ENCODE results near the gene TRIM5.
A peak's percentile ranks its signal among the peaks of the same experiment; 100 is the strongest.
"Not testable (repeated sequence)": the region's sequence is repeated elsewhere in the genome, so short reads cannot be mapped to it uniquely, and the experiment has no call there.

Gene TRIM5

GRCh38 chr11:5700421-5701054 lies 15.7 kb upstream of the TRIM5 start:
- Histone ChIP-seq H3K9me3 (ENCODE audit: control insufficient read depth, low read depth, low read length) (no peaks in the 10 kb centered on the region), H3K4me3 (ENCODE audit: low read length) (no peak overlapping the region), H3K36me3 (ENCODE audit: control insufficient read depth, low read depth, low read length) (peaks cover 28% of the 10 kb centered on the region), H3K4me1 (ENCODE audit: control insufficient read depth, low read depth, low read length) (no peaks in the 10 kb centered on the region), H3K27me3 (ENCODE audit: control insufficient read depth, insufficient read depth, low read length) (no peaks in the 10 kb centered on the region), H3K27ac (ENCODE audit: low read length) (no peak overlapping the region), H3K9ac (ENCODE audit: low read length) (no peak overlapping the region)

DNA sequence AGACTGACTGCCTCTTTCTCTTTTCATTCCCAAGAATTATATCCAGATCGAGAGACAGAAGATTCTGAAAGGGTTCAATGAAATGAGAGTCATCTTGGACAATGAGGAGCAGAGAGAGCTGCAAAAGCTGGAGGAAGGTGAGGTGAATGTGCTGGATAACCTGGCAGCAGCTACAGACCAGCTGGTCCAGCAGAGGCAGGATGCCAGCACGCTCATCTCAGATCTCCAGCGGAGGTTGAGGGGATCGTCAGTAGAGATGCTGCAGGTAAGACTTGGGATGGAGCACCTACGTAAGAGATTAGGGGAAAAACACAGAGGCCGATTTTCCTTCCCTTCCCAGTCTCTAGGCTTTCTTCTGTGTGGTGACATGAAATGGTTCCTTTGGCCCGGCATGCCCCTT lies 13.4 kb upstream of the TRIM5 start:
- no peak overlapping the region for H3K27ac ChIP-seq (ENCODE audit: low read length)
- H3K27me3 ChIP-seq (ENCODE audit: control insufficient read depth, insufficient read depth, low read length) = no peaks in the 10 kb centered on the region
- H3K9me3 ChIP-seq (ENCODE audit: control insufficient read depth, low read depth, low read length) = no peaks in the 10 kb centered on the region
- H3K4me1 ChIP-seq (ENCODE audit: control insufficient read depth, low read depth, low read length) = no peaks in the 10 kb centered on the region
- peaks cover 24% of the 10 kb centered on the region for H3K36me3 ChIP-seq (ENCODE audit: control insufficient read depth, low read depth, low read length)
- H3K9ac ChIP-seq (ENCODE audit: low read length) = no peak overlapping the region
- no peak overlapping the region for H3K4me3 ChIP-seq (ENCODE audit: low read length)

DNA sequence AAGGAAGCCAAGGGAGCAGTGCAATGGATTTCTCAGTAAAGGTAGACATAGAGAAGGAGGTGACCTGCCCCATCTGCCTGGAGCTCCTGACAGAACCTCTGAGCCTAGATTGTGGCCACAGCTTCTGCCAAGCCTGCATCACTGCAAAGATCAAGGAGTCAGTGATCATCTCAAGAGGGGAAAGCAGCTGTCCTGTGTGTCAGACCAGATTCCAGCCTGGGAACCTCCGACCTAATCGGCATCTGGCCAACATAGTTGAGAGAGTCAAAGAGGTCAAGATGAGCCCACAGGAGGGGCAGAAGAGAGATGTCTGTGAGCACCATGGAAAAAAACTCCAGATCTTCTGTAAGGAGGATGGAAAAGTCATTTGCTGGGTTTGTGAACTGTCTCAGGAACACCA lies 11.3 kb upstream of the TRIM5 start:
- Histone ChIP-seq H3K9ac (ENCODE audit: low read length) (no peak overlapping the region), H3K36me3 (ENCODE audit: control insufficient read depth, low read depth, low read length) (peaks cover 20% of the 10 kb centered on the region), H3K27me3 (ENCODE audit: control insufficient read depth, insufficient read depth, low read length) (no peaks in the 10 kb centered on the region), H3K4me1 (ENCODE audit: control insufficient read depth, low read depth, low read length) (no peaks in the 10 kb centered on the region), H3K27ac (ENCODE audit: low read length) (no peak overlapping the region), H3K4me3 (ENCODE audit: low read length) (no peak overlapping the region), H3K9me3 (ENCODE audit: control insufficient read depth, low read depth, low read length) (no peaks in the 10 kb centered on the region)

- Histone ChIP-seq H3K36me3 (ENCODE audit: control insufficient read depth, low read depth, low read length) (peaks cover 16% of the 10 kb centered on the region), H3K9ac (ENCODE audit: low read length) (no peak overlapping the region), H3K4me3 (ENCODE audit: low read length) (no peak overlapping the region), H3K4me1 (ENCODE audit: control insufficient read depth, low read depth, low read length) (peaks cover 2% of the 10 kb centered on the region), H3K27ac (ENCODE audit: low read length) (no peak overlapping the region), H3K9me3 (ENCODE audit: control insufficient read depth, low read depth, low read length) (no peaks in the 10 kb centered on the region), H3K27me3 (ENCODE audit: control insufficient read depth, insufficient read depth, low read length) (no peaks in the 10 kb centered on the region)
Measured at GRCh38 chr11:5695580-5695979, 10.7 kb upstream of the TRIM5 start.

GRCh38 chr11:5694642-5695041 lies 9.8 kb upstream of the TRIM5 start:
- H3K4me3 ChIP-seq (ENCODE audit: low read length) = no peak overlapping the region

GRCh38 chr11:5691964-5692361 lies 7.1 kb upstream of the TRIM5 start:
- Histone ChIP-seq H3K27me3 (ENCODE audit: control insufficient read depth, insufficient read depth, low read length) (no peaks in the 10 kb centered on the region), H3K36me3 (ENCODE audit: control insufficient read depth, low read depth, low read length) (peaks cover 4% of the 10 kb centered on the region), H3K27ac (ENCODE audit: low read length) (no peak overlapping the region), H3K4me3 (ENCODE audit: low read length) (peak overlapping the region; percentile 13), H3K9ac (ENCODE audit: low read length) (no peak overlapping the region), H3K9me3 (ENCODE audit: control insufficient read depth, low read depth, low read length) (no peaks in the 10 kb centered on the region), H3K4me1 (ENCODE audit: control insufficient read depth, low read depth, low read length) (peaks cover 16% of the 10 kb centered on the region)

More at GRCh38 chr11:5694642-5695041, 9.8 kb upstream of the TRIM5 start:
- no peak overlapping the region for H3K27ac ChIP-seq (ENCODE audit: low read length)
- no peaks in the 10 kb centered on the region for H3K9me3 ChIP-seq (ENCODE audit: control insufficient read depth, low read depth, low read length)
- no peak overlapping the region for H3K9ac ChIP-seq (ENCODE audit: low read length)
- peaks cover 11% of the 10 kb centered on the region for H3K4me1 ChIP-seq (ENCODE audit: control insufficient read depth, low read depth, low read length)
- no peaks in the 10 kb centered on the region for H3K27me3 ChIP-seq (ENCODE audit: control insufficient read depth, insufficient read depth, low read length)
- peaks cover 16% of the 10 kb centered on the region for H3K36me3 ChIP-seq (ENCODE audit: control insufficient read depth, low read depth, low read length)

DNA sequence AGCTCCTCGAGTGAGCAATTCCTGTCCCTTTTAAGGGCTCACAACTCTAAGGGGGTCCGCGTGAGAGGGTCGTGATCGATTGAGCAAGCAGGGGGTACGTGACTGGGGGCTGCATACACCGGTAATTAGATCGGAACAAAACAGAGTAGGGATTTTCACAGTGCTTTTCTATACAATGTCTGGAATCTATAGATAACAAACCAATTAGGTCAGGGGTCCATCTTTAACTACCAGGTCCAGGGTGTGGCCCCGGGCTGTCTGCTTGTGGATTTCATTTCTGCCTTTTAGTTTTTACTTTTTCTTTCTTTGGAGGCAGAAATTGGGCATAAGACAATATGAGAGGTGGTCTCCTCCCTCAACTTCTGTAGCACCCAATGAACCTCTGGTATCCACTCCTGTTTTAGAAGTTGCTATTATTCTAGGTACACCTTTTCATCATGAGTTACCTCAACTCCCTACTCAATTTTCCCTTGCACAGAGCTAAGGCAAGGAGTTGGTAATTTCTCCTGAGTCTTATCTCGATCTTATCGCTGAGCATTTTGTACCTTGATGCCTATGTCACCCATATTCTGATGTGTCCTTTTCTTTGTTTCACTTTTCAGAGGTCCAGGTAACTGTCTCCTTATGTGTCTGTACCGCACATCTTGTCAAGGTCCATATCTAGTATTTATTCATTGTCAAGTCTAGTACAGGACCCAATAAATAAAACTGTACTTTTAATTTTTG lies 6.5 kb upstream of the TRIM5 start:
- H3K36me3 ChIP-seq (ENCODE audit: control insufficient read depth, low read depth, low read length); H3K9me3 ChIP-seq (ENCODE audit: control insufficient read depth, low read depth, low read length); H3K27me3 ChIP-seq (ENCODE audit: control insufficient read depth, insufficient read depth, low read length); H3K27ac ChIP-seq (ENCODE audit: low read length); H3K9ac ChIP-seq (ENCODE audit: low read length): not testable (repeated sequence)
- Histone ChIP-seq H3K4me1 (ENCODE audit: control insufficient read depth, low read depth, low read length) (peaks cover 16% of the 10 kb centered on the region), H3K4me3 (ENCODE audit: low read length) (peak overlapping the region; percentile 61)

GRCh38 chr11:5690736-5691135 lies 5.9 kb upstream of the TRIM5 start:
- no peaks in the 10 kb centered on the region for H3K27me3 ChIP-seq (ENCODE audit: control insufficient read depth, insufficient read depth, low read length)
- no peak overlapping the region for H3K27ac ChIP-seq (ENCODE audit: low read length)

DNA sequence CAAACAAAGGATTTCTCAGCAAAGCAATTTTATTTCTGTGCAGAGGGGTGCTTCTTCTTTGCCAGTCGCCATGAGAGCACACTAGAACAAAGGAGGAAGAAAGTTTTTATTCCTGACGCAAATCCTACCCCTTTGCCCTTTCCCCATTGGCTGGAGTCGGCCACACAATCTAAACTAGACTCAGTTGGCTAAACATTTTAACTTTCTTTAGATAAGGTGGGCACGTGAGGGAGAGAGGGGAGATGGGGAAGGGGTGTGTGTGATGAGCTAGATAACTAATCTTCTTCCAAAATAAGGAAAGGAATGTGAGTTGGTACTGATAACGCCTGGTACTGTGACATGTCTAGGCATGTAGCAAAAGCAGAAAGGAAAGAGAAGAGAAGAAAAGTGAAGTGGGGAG lies 5.3 kb upstream of the TRIM5 start:
- H3K36me3 ChIP-seq (ENCODE audit: control insufficient read depth, low read depth, low read length) = no peaks in the 10 kb centered on the region
- no peaks in the 10 kb centered on the region for H3K9me3 ChIP-seq (ENCODE audit: control insufficient read depth, low read depth, low read length)
- peak overlapping the region; percentile 75 for H3K9ac ChIP-seq (ENCODE audit: low read length)
- H3K4me3 ChIP-seq (ENCODE audit: low read length) = peak overlapping the region; percentile 61
- peak overlapping the region; percentile 84 for H3K27ac ChIP-seq (ENCODE audit: low read length)
- no peaks in the 10 kb centered on the region for H3K27me3 ChIP-seq (ENCODE audit: control insufficient read depth, insufficient read depth, low read length)
- peaks cover 16% of the 10 kb centered on the region for H3K4me1 ChIP-seq (ENCODE audit: control insufficient read depth, low read depth, low read length)

More at GRCh38 chr11:5690736-5691135, 5.9 kb upstream of the TRIM5 start:
- Histone ChIP-seq H3K9ac (ENCODE audit: low read length) (peak overlapping the region; percentile 75), H3K9me3 (ENCODE audit: control insufficient read depth, low read depth, low read length) (no peaks in the 10 kb centered on the region), H3K4me3 (ENCODE audit: low read length) (peak overlapping the region; percentile 61), H3K36me3 (ENCODE audit: control insufficient read depth, low read depth, low read length) (no peaks in the 10 kb centered on the region), H3K4me1 (ENCODE audit: control insufficient read depth, low read depth, low read length) (peaks cover 16% of the 10 kb centered on the region)

GRCh38 chr11:5689551-5689983 lies 4.7 kb upstream of the TRIM5 start, which contains the start of gene TRIM22:
Gene TRIM22 (plus strand): TSS chr11:5689790. CDS start chr11:5696233, 6,443 bp downstream.
- Histone ChIP-seq H3K27ac (ENCODE audit: low read length) (peak within 1 kb of the TSS; percentile 84), H3K4me3 (ENCODE audit: low read length) (peak within 1 kb of the TSS; percentile 61), H3K9ac (ENCODE audit: low read length) (peak within 1 kb of the TSS; percentile 75), H3K9me3 (ENCODE audit: control insufficient read depth, low read depth, low read length) (no peaks in the 10 kb centered on the region), H3K36me3 (ENCODE audit: control insufficient read depth, low read depth, low read length) (no peaks in the 10 kb centered on the region), H3K4me1 (ENCODE audit: control insufficient read depth, low read depth, low read length) (peaks cover 16% of the 10 kb centered on the region), H3K27me3 (ENCODE audit: control insufficient read depth, insufficient read depth, low read length) (no peaks in the 10 kb centered on the region)

DNA sequence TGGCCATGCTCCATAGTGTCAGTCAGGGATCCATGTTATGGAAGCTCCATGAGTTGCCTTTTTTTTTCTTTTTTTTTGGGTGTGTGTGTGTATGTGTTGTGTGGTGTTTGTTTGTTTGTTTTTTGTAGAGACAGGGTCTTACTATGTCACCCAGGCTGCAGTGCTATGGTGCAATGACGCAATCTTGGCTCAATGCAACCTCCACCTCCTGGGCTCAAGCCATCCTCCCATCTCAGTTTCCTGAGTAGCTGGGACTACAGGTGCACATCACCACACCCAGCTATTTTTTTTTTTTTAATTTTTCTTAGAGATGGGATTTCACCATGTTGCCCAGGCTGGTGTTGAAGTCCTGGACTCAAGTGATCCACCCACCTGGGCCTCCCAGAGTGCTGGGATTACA lies 3.6 kb upstream of the TRIM5 start:
- no peaks in the 10 kb centered on the region for H3K36me3 ChIP-seq (ENCODE audit: control insufficient read depth, low read depth, low read length)

DNA sequence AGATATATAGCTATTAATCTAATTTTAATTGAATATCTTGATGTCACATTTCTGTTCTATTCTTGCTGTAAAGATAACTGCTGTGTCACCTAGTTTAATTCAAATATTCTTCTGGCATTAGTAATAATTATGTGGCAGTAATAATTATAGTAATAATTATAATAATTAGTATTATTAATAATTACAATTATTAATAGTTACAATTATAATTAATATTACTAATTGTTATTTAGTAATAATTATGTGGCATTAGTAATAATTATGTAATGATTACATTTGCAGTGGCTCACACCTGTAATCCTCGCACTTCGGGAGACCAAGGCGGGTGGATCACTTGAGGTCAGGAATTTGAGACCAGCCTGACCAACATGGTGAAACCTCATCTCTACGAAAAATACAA lies 1.6 kb upstream of the TRIM5 start:
- Histone ChIP-seq H3K9ac (ENCODE audit: low read length) (no peak overlapping the region), H3K9me3 (ENCODE audit: control insufficient read depth, low read depth, low read length) (no peaks in the 10 kb centered on the region), H3K27me3 (ENCODE audit: control insufficient read depth, insufficient read depth, low read length) (no peaks in the 10 kb centered on the region), H3K4me1 (ENCODE audit: control insufficient read depth, low read depth, low read length) (peaks cover 20% of the 10 kb centered on the region), H3K27ac (ENCODE audit: low read length) (no peak overlapping the region), H3K36me3 (ENCODE audit: control insufficient read depth, low read depth, low read length) (no peaks in the 10 kb centered on the region), H3K4me3 (ENCODE audit: low read length) (no peak overlapping the region)

More for the DNA sequence above, 3.6 kb upstream of the TRIM5 start:
- H3K27me3 ChIP-seq (ENCODE audit: control insufficient read depth, insufficient read depth, low read length) = no peaks in the 10 kb centered on the region
- no peaks in the 10 kb centered on the region for H3K9me3 ChIP-seq (ENCODE audit: control insufficient read depth, low read depth, low read length)
- no peak overlapping the region for H3K9ac ChIP-seq (ENCODE audit: low read length)
- peaks cover 20% of the 10 kb centered on the region for H3K4me1 ChIP-seq (ENCODE audit: control insufficient read depth, low read depth, low read length)
- H3K4me3 ChIP-seq (ENCODE audit: low read length) = no peak overlapping the region
- H3K27ac ChIP-seq (ENCODE audit: low read length) = no peak overlapping the region
